Upper lobe of right lung (tissue), 1 donor: ENCODE data around the gene CALCOCO2. TPM values are rescaled to one million over a fixed set of nuclear protein-coding genes. Genes with fewer than 3 reads are reported as not detected.

ENCODE experiments used
- ATAC-seq: fragments of 200-7000 bp; cut with Tn5 transposase; one replicate; pipeline ENCODE4 v1.9.1; 2020; ENCODE audit warnings: mild to moderate bottlenecking, moderate library complexity
- DNase-seq: peaks from one replicate; pipeline ENCODE4 v3.0.0-alpha.2; 2020
- H3K27ac ChIP-seq: fragments of 200-600 bp; one replicate; pipeline ENCODE4 v1.8.0; 2022
- H3K27me3 ChIP-seq: fragments of 200-600 bp; one replicate; pipeline ENCODE4 v1.8.0; 2022; ENCODE audit warnings: mild to moderate bottlenecking
- H3K36me3 ChIP-seq: fragments of 200-600 bp; one replicate; pipeline ENCODE4 v1.8.0; 2022
- H3K4me1 ChIP-seq: fragments of 200-600 bp; one replicate; pipeline ENCODE4 v1.8.0; 2022
- H3K4me3 ChIP-seq: fragments of 200-600 bp; one replicate; pipeline ENCODE4 v1.8.0; 2022; ENCODE audit warnings: mild to moderate bottlenecking
- H3K9me3 ChIP-seq: fragments of 200-600 bp; one replicate; pipeline ENCODE4 v1.8.0; 2022
- intact Hi-C: fragments of 100-400 bp; cut with DNase I; formaldehyde crosslinking; loops from one replicate; pipeline ENCODE4 v1.11.0; 2022
- total RNA-seq: library from RNA; stranded (reverse); fragmentation: NEBNext Ultra II Directional; extraction: Animal tissue kit (Norgen Biotek cat#: 25700); gene quantifications from one replicate; pipeline ENCODE4 v1.2.1, GENCODE V29; 2021
- TF ChIP-seq, protein P1 (sequence below): fragments of 200-600 bp; IDR thresholded peaks from one replicate; pipeline ENCODE4 v1.8.0; 2022; ENCODE audit warnings: antibody characterized with exemption
- donor health status: DM: no; HTN: yes; CAD: no; lungs with severe emphysema.

The CALCOCO2 gene
- total RNA-seq, 1 donor from 2014 or later, result 181 TPM

DNA sequence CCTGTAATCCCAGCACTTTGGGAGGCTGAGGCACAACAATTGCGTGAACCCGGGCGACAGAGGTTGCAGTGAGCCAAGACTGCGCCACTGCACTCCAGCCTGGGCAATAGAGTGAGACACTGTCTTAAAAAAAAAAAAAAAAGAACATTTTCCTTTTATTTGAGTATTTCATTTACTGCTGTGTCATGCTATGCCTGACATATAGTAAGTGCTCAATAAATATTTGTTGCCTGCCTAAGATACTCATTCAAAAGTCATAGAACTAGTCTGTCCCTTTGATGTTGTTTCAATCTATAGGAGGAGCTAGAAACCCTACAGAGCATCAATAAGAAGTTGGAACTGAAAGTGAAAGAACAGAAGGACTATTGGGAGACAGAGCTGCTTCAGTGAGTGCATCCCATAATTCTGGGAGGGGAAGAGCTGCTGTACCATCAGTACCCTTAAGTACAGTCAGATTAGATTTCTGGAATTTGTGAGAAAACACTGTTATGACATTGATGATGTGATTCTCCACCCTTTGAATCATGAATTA lies 20.0 kb downstream of the CALCOCO2 start:
- no peak for ATAC-seq
- no peaks in the 10 kb centered on the region for H3K27me3 ChIP-seq
- H3K36me3 ChIP-seq, result peaks cover 95% of the 10 kb centered on the region
- no peaks in the 10 kb centered on the region for H3K4me1 ChIP-seq
- H3K27ac ChIP-seq, result no peak overlapping the region
- H3K9me3 ChIP-seq, result no peaks in the 10 kb centered on the region
- intact Hi-C loops, result no loop called here
- no peak overlapping the region for H3K4me3 ChIP-seq
- TF ChIP-seq, protein P1, sequence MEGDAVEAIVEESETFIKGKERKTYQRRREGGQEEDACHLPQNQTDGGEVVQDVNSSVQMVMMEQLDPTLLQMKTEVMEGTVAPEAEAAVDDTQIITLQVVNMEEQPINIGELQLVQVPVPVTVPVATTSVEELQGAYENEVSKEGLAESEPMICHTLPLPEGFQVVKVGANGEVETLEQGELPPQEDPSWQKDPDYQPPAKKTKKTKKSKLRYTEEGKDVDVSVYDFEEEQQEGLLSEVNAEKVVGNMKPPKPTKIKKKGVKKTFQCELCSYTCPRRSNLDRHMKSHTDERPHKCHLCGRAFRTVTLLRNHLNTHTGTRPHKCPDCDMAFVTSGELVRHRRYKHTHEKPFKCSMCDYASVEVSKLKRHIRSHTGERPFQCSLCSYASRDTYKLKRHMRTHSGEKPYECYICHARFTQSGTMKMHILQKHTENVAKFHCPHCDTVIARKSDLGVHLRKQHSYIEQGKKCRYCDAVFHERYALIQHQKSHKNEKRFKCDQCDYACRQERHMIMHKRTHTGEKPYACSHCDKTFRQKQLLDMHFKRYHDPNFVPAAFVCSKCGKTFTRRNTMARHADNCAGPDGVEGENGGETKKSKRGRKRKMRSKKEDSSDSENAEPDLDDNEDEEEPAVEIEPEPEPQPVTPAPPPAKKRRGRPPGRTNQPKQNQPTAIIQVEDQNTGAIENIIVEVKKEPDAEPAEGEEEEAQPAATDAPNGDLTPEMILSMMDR, result no peak
- no peak for DNase-seq

DNA sequence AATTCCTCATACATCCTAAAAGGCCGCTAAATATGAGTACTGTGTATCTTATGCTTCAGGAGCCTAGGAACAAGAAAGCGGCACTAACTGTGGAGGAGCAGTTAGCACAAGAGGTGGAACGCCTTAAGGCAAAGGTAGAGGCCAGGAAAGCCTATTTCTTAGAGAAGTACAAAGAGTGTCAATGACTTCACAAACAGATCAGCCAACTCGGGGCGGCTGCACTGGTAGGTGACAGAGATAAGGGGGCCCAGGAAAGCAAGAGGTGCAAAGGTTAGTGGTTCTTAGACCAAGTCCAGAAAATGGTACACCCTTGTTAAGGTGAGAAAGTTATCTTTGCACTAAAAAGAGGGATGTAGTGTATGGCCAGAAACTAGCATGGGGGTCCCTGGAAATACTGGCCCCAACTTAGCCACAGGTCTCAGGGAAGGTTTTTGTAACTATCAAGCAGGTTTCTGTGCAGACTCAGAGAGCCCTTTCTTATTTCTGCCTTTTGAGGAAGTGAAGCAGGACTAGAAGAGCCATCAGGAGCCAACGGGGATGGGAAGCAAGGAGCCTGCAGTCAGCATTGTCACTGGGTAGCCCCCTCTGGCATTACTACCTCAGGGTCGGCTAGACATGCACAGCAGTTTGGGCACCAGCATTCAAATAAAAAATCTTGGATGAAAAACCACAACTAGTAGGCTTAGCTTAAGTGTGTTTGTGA lies 24.1 kb downstream of the CALCOCO2 start:
- intact Hi-C loops, result no loop called here
- TF ChIP-seq, protein P1, result no peak
- Histone ChIP-seq H3K4me3 (no peak overlapping the region), H3K9me3 (no peaks in the 10 kb centered on the region), H3K27me3 (no peaks in the 10 kb centered on the region), H3K4me1 (no peaks in the 10 kb centered on the region), H3K27ac (no peak overlapping the region), H3K36me3 (peaks cover 96% of the 10 kb centered on the region)
- no peak for DNase-seq
- ATAC-seq, result no peak

DNA sequence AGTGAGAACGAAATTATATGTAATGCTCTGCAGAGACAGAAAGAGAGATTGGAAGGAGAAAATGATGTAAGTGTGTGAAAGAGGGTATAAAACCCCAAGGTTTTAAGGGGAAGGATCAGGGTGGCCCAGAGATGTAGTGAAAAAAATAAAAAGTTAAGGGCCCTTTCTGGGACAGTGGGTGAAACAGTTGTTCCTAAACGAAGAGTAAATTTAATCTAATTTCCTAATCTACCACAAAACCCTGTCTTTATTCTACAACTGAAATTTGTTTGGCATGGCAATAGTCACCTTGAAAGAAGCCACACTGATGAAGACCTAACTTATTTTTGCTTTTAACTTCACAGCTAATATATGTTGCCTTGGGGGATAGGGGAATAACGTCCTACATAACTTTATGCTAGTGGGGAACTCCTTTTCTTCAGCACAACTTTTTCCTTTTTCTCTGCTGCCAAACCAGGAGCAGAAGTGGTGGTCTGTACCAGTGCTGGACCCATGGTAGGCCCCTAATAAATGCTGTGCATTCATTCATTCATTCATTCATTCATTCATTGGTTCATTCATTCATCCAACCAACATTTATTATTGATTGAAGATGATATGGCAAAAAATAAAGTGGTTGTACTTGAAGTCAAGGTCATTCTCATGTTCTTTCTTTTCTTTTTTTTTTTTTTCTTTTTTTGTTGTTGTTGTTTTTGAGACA lies 25.4 kb downstream of the CALCOCO2 start:
- intact Hi-C loops, result no loop called here
- Histone ChIP-seq H3K4me3 (no peak overlapping the region), H3K27me3 (no peaks in the 10 kb centered on the region), H3K4me1 (no peaks in the 10 kb centered on the region), H3K9me3 (no peaks in the 10 kb centered on the region), H3K27ac (no peak overlapping the region), H3K36me3 (peaks cover 96% of the 10 kb centered on the region)
- ATAC-seq (no peak), DNase-seq (no peak)
- TF ChIP-seq, protein P1, result no peak

DNA sequence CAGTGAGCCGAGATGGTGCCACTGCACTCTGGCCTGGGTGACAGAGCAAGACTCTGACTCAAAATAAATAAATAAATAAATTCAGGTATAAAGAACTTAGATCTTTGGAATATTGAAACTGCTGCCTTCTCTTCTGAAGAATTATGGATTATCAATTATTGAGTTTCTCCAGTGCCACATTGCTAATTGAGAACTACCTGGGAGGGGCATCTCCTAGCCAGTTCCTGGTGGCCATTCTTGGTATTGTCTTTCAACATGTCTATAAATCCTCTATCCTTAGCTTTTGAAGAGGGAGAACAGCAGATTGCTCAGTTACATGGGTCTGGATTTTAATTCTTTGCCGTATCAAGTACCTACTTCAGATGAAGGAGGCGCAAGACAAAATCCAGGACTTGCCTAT lies 29.2 kb downstream of the CALCOCO2 start:
- peaks cover 98% of the 10 kb centered on the region for H3K36me3 ChIP-seq
- ATAC-seq (no peak), DNase-seq (no peak)
- no peak overlapping the region for H3K27ac ChIP-seq
- TF ChIP-seq, protein P1, result no peak
- intact Hi-C loops, result no loop called here
- H3K27me3 ChIP-seq, result no peaks in the 10 kb centered on the region
- H3K4me1 ChIP-seq, result no peaks in the 10 kb centered on the region
- no peak overlapping the region for H3K4me3 ChIP-seq
- no peaks in the 10 kb centered on the region for H3K9me3 ChIP-seq

DNA sequence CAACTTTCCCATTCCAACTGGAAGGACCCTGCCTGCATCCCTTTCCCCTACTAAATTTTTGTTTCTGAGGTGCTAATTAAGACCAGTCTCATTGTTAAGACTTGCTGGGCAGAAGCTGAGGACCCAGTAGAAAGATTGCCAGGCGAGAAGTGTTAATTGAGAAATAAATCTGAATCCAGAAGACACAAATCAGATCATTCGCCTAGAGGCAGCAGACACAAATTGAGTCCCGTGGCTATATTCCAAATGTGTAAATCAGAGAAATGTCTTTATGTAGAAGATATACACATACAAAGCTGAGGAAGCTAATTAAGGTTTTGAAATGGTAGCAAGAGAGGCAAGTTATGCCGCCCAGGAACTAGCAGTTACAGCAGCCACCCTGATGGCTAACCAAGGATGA lies 29.6 kb downstream of the CALCOCO2 start:
- Histone ChIP-seq H3K36me3 (peaks cover 98% of the 10 kb centered on the region), H3K4me3 (no peak overlapping the region), H3K27ac (no peak overlapping the region), H3K4me1 (no peaks in the 10 kb centered on the region), H3K9me3 (no peaks in the 10 kb centered on the region), H3K27me3 (no peaks in the 10 kb centered on the region)
- intact Hi-C loops, result no loop called here
- ATAC-seq, result no peak
- TF ChIP-seq, protein P1, result no peak
- DNase-seq, result no peak
